ENCODE results near the gene ZNF480.

DNA sequence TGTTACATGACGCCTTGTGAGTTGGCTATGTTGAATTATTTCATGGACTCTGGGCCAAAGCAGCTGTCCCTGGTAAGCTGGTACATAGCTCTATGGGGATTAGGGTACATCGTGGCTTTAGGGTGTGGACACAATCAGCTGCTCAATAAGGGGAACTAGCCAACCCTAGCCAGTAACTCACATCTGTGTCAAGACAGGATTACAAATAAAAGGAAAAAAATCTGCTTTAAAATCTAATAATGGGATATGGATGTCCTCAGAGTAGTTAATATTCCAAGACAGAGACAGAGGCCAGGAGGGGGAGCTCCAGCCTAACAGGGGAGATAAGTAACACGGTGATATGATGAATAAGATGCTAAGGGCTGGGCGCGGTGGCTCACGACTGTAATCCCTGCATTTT, 48.7 kb upstream of the ZNF480 start:
- TF ChIP-seq, protein P1, sequence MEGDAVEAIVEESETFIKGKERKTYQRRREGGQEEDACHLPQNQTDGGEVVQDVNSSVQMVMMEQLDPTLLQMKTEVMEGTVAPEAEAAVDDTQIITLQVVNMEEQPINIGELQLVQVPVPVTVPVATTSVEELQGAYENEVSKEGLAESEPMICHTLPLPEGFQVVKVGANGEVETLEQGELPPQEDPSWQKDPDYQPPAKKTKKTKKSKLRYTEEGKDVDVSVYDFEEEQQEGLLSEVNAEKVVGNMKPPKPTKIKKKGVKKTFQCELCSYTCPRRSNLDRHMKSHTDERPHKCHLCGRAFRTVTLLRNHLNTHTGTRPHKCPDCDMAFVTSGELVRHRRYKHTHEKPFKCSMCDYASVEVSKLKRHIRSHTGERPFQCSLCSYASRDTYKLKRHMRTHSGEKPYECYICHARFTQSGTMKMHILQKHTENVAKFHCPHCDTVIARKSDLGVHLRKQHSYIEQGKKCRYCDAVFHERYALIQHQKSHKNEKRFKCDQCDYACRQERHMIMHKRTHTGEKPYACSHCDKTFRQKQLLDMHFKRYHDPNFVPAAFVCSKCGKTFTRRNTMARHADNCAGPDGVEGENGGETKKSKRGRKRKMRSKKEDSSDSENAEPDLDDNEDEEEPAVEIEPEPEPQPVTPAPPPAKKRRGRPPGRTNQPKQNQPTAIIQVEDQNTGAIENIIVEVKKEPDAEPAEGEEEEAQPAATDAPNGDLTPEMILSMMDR (IDR thresholded peaks at IDR 0.05) = no peak
- TF ChIP-seq ZFP36 (IDR thresholded peaks at IDR 0.05; ENCODE audit: borderline replicate concordance, partially characterized antibody) (no peak), CBX2 (IDR thresholded peaks at IDR 0.05; ENCODE audit: borderline replicate concordance, low read depth) (no peak), HDAC2 (IDR thresholded peaks at IDR 0.05) (no peak), POLR2A (IDR thresholded peaks at IDR 0.05; ENCODE audit: low read length) (no peak), SMC3 (IDR thresholded peaks at IDR 0.05) (no peak), CEBPB (IDR thresholded peaks at IDR 0.05) (no peak), RCOR1 (IDR thresholded peaks at IDR 0.05; ENCODE audit: low read depth, low read length) (no peak)
